Small intestine (tissue), 7 donors: ENCODE measurements around the gene ZNF304. TPM values are rescaled to one million over a fixed set of nuclear protein-coding genes. Genes with fewer than 3 reads are reported as not detected.

Source experiments
- DNase-seq, 2 donors: peaks; one replicate each; pipeline versions ENCODE4 v3.0.0 to v3.0.0-alpha.2; 2013
- FAIRE-seq: peaks from 2 replicates; lab custom pipeline; 2012; peaks lifted over from hg19 to GRCh38; lab: Jason Lieb, UNC
- H3K27ac ChIP-seq, 3 donors: one replicate each; pipeline ENCODE4 v1.5.1; 2013; ENCODE audit warnings: low read length in 2 of 3, mild to moderate bottlenecking in 2 of 3, control low read depth in 1 of 3, inconsistent platforms in 1 of 3, low read depth in 1 of 3, moderate library complexity in 1 of 3
- H3K27me3 ChIP-seq, 3 donors: one replicate each; pipeline ENCODE4 v1.6.1; 2013; ENCODE audit warnings: low read length in 3 of 3, inconsistent platforms in 1 of 3; ENCODE audit not compliant: control insufficient read depth in 3 of 3, insufficient read depth in 3 of 3
- H3K36me3 ChIP-seq, 3 donors: one replicate each; pipeline ENCODE4 v1.6.1; 2013; ENCODE audit warnings: low read length in 3 of 3, inconsistent platforms in 1 of 3, low read depth in 1 of 3, mild to moderate bottlenecking in 1 of 3, moderate library complexity in 1 of 3; ENCODE audit not compliant: control insufficient read depth in 3 of 3, insufficient read depth in 2 of 3
- H3K4me1 ChIP-seq, 3 donors: one replicate each; pipeline ENCODE4 v1.6.1; 2013; ENCODE audit warnings: low read length in 2 of 3, inconsistent platforms in 1 of 3, low read depth in 1 of 3, mild to moderate bottlenecking in 1 of 3, moderate library complexity in 1 of 3; ENCODE audit not compliant: control insufficient read depth in 3 of 3, insufficient read depth in 2 of 3
- H3K4me3 ChIP-seq, 3 donors: one replicate each; pipeline ENCODE4 v1.5.1; 2013; ENCODE audit warnings: low read length in 3 of 3, control low read depth in 1 of 3, inconsistent platforms in 1 of 3, low read depth in 1 of 3, mild to moderate bottlenecking in 1 of 3, moderate library complexity in 1 of 3
- H3K9me3 ChIP-seq, 2 donors: one replicate each; pipeline ENCODE4 v1.6.1; 2013; ENCODE audit warnings: low read depth in 1 of 2, low read length in 1 of 2; ENCODE audit not compliant: control insufficient read depth in 2 of 2, insufficient read depth in 1 of 2
- WGBS, 3 donors: extraction: QIAGEN DNeasy Blood & Tissue Kit; methylation state at CpG; one replicate each; pipeline ENCODE4 v1.1.7; 2013; 5-methylcytosine and 5-hydroxymethylcytosine counted together
- polyA plus RNA-seq, 4 donors: library from polyadenylated mRNA; stranded (reverse) in 3 of 4; unstranded in 1 of 4; fragments of 200-250 nt in 3 of 4; fragments of 120-200 nt in 1 of 4; gene quantifications; one replicate each; pipeline versions ENCODE4 v1.2.1 to v1.2.3, GENCODE V29; 2013
- donor health status: healthy with polysubstance abuse.
- donor health status: control.
- donor health status: control.
- donor health status: Bipolar disorder and iron deficiency.
- donor health status: healthy.

The ZNF304 gene
- polyA plus RNA-seq, 4 donors: 0.89 to 10.3 (median 1.9) TPM

DNA sequence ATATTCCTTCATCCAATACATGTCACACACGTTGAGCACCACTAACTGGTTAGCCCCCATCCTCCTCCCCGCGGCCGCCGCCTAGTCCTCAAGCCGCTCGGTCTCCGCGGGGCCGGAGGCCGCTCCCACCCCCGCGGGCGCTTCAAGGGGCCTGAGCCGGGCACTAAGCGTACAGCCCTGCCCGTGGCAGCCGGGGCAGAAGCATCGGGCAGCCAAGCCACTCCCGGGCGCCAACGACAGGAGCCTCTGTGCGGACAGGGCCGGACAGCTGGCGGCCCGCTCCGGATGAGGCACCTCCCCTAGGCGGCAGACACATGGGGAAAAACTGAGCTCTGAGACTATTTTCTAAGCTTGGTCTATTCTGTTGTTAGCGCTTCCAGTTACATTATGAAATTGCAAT is 33.6 kb upstream of the ZNF304 start:
- Histone ChIP-seq H3K27ac (no peak overlapping the region), H3K9me3 (peaks cover 0 to 1% of the 10 kb centered on the region in 2 donors), H3K4me3 (no peak overlapping the region), H3K36me3 (peaks cover 0 to 4% (median 0%) of the 10 kb centered on the region in 3 donors), H3K4me1 (peaks cover 2 to 12% (median 11%) of the 10 kb centered on the region in 3 donors), H3K27me3 (peaks cover 0 to 25% (median 0%) of the 10 kb centered on the region in 3 donors)
- peak in 1 of 2 donors; percentile 23 for DNase-seq
- FAIRE-seq: no peak
- 12 to 39% (median 32%) methylated on average over 29 of the region's 29 CpGs for WGBS, 3 donors

DNA sequence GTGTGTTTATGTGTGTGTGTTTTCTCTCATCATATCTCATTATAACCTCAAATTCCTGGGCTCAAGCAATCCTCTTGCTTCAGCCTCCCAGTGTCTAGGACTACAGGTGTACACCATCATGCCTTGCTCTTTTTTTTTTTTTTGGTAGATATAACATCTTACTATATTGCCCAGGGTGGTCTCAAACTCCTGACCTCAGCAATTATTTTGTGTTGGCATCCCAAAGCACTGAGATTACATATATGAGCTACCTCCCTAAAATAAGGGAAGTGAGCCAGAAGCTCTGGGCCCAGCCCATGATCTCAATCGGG is 31.2 kb upstream of the ZNF304 start:
- Histone ChIP-seq H3K4me1 (peaks cover 2 to 12% (median 11%) of the 10 kb centered on the region in 3 donors), H3K36me3 (peaks cover 4 to 14% (median 7%) of the 10 kb centered on the region in 3 donors), H3K27me3 (peaks cover 0 to 25% (median 0%) of the 10 kb centered on the region in 3 donors), H3K27ac (peak overlapping the region; percentile 71 to 97 (median 90)), H3K4me3 (peak overlapping the region; percentile 85 to 99 (median 88)), H3K9me3 (peaks cover 0 to 1% of the 10 kb centered on the region in 2 donors)
- FAIRE-seq (no peak), DNase-seq (no peak)
- 0% methylated on average over 1 of the region's 1 CpG for WGBS, 3 donors

DNA sequence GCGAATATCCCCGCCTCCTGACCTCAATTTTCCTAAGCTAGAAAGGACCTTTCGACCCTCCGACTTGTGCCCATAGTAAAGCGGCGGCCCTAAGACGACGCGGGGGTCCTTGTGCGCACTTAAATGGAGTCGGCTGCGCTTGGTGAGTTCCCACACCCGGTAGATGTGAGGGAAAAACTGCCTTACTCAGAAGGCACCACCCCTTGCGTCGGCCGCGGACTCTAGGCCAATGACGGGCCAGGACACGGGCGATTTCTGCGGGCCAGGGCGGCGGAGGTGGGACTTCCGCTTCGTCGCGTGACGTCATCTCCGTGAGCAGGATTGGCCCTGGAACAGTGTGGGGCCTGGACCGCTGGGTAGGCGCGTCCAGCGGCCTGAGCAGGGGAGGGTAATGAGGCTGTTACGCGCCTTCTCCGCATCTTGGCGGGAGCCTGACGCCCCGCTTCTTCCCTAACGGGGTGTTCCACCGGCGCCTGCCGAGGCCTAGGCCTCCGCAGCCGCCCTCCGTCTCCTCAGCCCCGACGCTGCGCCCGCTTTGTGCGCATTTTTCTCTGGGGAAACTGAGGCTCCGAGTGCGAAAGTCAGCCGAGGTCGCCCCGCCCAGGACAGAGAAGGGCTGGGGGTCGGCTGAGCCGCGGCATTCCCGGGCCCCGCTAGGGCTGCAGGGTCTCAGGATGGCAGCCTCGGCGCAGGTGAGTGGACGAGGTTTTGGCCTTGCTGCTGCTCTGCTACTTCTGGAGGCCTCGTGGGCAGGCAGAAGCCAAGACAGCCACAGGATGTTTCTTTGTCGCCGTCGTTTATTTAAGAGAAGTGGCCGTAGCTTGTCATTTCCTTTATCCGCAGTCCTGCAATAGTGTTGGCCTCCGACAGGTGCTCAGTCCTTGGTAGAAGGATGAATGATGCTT is 30.6 kb upstream of the ZNF304 start, which contains the start of gene ZNF543:
ZNF543 (plus strand) TSS at position 293 of the 905 bp plus-strand sequence; CDS start at position 675, 382 bp downstream.
- DNase-seq (peak; percentile 96 to 98), FAIRE-seq (no peak)
- Histone ChIP-seq H3K27ac (peak within 1 kb of the TSS; percentile 71 to 97 (median 90)), H3K27me3 (peaks cover 0 to 25% (median 0%) of the 10 kb centered on the region in 3 donors), H3K4me3 (peak within 1 kb of the TSS; percentile 85 to 99 (median 88)), H3K4me1 (peaks cover 2 to 12% (median 11%) of the 10 kb centered on the region in 3 donors), H3K36me3 (peaks cover 10 to 18% (median 11%) of the 10 kb centered on the region in 3 donors), H3K9me3 (peaks cover 0 to 1% of the 10 kb centered on the region in 2 donors)
- WGBS, 3 donors: 1 to 4% (median 2%) methylated on average over 67 to 71 of the region's 71 CpGs

DNA sequence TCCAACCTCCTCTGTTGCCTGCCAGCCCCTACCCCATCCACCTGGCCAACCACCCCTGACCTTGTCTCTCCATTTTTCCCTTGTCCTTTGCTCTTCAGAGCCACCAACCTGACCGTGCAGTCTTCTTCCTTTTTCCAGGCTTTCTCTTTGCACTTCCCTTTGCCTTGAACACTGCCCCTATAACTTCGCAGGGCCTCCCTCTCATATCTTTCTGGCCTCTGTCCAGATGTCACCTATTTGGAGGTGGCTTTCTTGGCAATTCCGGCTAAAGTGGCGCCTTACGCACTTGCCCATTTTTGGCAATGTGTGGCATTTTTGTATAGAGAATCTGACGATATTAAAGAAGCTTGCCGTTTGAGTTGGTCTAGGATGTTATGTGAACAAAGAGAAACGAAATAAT is 30.0 kb upstream of the ZNF304 start:
- Histone ChIP-seq H3K27ac (peak overlapping the region in 2 of 3 donors; percentile 90 to 97), H3K36me3 (peaks cover 10 to 24% (median 13%) of the 10 kb centered on the region in 3 donors), H3K4me1 (peaks cover 2 to 12% (median 11%) of the 10 kb centered on the region in 3 donors), H3K4me3 (peak overlapping the region; percentile 85 to 99 (median 88)), H3K9me3 (peaks cover 0 to 1% of the 10 kb centered on the region in 2 donors), H3K27me3 (peaks cover 0 to 23% (median 0%) of the 10 kb centered on the region in 3 donors)
- FAIRE-seq: no peak
- DNase-seq: peak in 1 of 2 donors; percentile 54
- 35 to 61% (median 47%) methylated on average over 8 of the region's 8 CpGs for WGBS, 3 donors

DNA sequence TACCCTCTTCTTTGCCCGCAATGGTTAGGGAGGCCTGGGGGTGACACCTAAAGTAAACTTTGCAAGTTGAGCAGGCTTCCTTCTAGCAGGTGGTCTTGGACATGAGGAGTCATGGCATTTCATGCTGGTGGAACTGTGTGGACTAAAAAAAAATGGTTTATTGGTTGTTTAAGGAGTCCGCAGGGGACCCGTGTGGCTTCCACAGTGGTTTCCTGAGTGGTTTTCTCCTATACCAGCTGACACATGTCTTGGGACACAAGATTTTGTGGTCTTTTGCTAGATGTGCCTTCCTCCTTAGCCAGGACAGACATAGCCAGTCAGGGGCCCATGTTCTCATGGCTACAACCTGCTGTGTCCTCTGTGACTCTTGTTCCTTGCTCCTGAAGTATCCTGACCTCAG is 29.3 kb upstream of the ZNF304 start:
- FAIRE-seq (no peak), DNase-seq (no peak)
- WGBS, 3 donors: 65 to 87% (median 76%) methylated on average over 3 of the region's 3 CpGs
- H3K9me3 ChIP-seq: peaks cover 1 to 3% of the 10 kb centered on the region in 2 donors
- H3K36me3 ChIP-seq: peaks cover 15 to 30% (median 18%) of the 10 kb centered on the region in 3 donors
- peak overlapping the region in 1 of 3 donors; percentile 99 for H3K4me3 ChIP-seq
- peaks cover 2 to 12% (median 11%) of the 10 kb centered on the region in 3 donors for H3K4me1 ChIP-seq
- H3K27ac ChIP-seq: no peak overlapping the region
- H3K27me3 ChIP-seq: peaks cover 0 to 16% (median 0%) of the 10 kb centered on the region in 3 donors

DNA sequence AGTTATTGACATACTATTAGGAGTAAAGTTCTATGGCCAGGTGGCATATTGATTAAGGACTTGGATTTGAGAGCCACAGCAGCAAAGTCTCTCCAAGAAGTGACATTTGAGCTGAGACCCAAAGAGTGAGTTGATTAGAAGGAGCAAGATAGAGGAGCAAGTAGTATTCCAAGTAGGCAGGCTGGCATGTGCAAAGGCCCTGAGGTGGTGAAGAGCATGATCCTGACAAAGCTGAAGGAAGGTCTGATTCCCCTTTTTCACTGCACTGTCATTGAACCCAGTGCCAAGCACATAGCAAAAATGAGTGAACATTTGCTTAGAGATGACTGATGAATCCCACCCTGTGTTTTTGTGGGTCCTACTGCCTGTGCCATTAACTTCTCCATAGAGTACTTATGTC is 26.1 kb upstream of the ZNF304 start:
- H3K9me3 ChIP-seq: peaks cover 3 to 18% of the 10 kb centered on the region in 2 donors
- no peak overlapping the region for H3K27ac ChIP-seq
- DNase-seq (no peak), FAIRE-seq (no peak)
- H3K36me3 ChIP-seq: peaks cover 26 to 52% (median 36%) of the 10 kb centered on the region in 3 donors
- no peaks in the 10 kb centered on the region for H3K27me3 ChIP-seq
- H3K4me3 ChIP-seq: no peak overlapping the region
- peaks cover 2 to 12% (median 11%) of the 10 kb centered on the region in 3 donors for H3K4me1 ChIP-seq

DNA sequence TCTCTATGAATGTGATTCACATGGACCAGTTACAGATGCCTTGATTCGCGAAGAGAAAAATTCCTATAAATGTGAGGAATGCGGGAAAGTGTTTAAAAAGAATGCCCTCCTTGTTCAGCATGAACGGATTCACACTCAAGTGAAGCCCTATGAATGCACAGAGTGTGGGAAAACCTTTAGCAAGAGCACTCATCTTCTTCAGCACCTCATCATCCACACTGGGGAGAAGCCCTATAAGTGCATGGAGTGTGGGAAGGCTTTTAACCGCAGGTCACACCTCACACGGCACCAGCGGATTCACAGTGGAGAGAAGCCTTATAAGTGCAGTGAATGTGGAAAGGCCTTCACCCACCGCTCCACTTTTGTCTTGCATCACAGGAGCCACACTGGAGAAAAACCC is 23.1 kb upstream of the ZNF304 start:
- Histone ChIP-seq H3K27me3 (no peaks in the 10 kb centered on the region), H3K4me1 (no peaks in the 10 kb centered on the region), H3K9me3 (peaks cover 3 to 18% of the 10 kb centered on the region in 2 donors), H3K27ac (no peak overlapping the region), H3K4me3 (no peak overlapping the region), H3K36me3 (peaks cover 26 to 50% (median 36%) of the 10 kb centered on the region in 3 donors)
- FAIRE-seq: no peak
- WGBS, 3 donors: 96 to 98% (median 97%) methylated on average over 8 of the region's 8 CpGs
- no peak for DNase-seq

DNA sequence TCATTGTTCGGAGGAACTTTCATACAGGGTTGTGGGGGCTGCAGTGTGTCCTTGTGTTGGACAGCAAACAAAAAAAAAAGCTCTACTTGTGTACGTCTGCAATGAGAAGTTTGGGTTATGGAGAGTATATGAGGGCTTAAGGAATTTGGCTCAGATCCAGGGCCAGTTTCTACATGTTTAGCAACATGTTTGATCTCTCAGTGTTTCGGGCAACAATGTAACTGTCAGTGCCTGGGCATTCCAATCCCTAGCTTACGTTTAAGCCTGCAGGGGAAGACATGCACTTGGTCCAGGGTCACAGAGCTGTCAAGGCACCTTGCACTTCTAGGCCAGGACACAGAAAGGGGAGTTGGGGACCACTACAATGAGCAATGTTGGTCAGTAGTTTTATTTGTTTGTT is 16.9 kb upstream of the ZNF304 start:
- no peaks in the 10 kb centered on the region for H3K4me1 ChIP-seq
- H3K27ac ChIP-seq: no peak overlapping the region
- H3K9me3 ChIP-seq: no peaks in the 10 kb centered on the region
- 82 to 90% (median 89%) methylated on average over 4 of the region's 4 CpGs for WGBS, 3 donors
- DNase-seq: no peak
- H3K27me3 ChIP-seq: no peaks in the 10 kb centered on the region
- H3K4me3 ChIP-seq: no peak overlapping the region
- FAIRE-seq: no peak
- H3K36me3 ChIP-seq: peaks cover 0 to 4% (median 0%) of the 10 kb centered on the region in 3 donors
